K562 (cell line): ENCODE data around the gene ECI1. TPM values are rescaled to one million over a fixed set of nuclear protein-coding genes. Genes with fewer than 3 reads are reported as not detected.

Experiments
- ARNT ChIP-seq, 2 experiments: fragments of 450-650 bp; IDR thresholded peaks; 2 replicates each; pipeline ENCODE4 v1.6.1; 2016; ENCODE audit warnings: mild to moderate bottlenecking in 1 of 2
- CAMTA2 ChIP-seq: fragments of 250-450 bp; sonication (Bioruptor Pico); conservative IDR thresholded peaks from 2 replicates; pipeline ENCODE4 v1.5.1; 2022
- EHMT2 ChIP-seq: fragments of 450-650 bp; IDR thresholded peaks from 2 replicates; pipeline ENCODE4 v1.6.1; 2018; ENCODE audit warnings: antibody characterized with exemption
- ESRRA ChIP-seq: fragments of 450-650 bp; IDR thresholded peaks from 2 replicates; pipeline ENCODE4 v1.6.1; 2014; ENCODE audit warnings: low read depth, mild to moderate bottlenecking, moderate library complexity, borderline replicate concordance
- HNRNPL ChIP-seq: fragments of 200-400 bp; formaldehyde crosslinking; IDR thresholded peaks from 2 replicates; pipeline ENCODE4 v1.6.1; 2017; ENCODE audit warnings: low read depth, mild to moderate bottlenecking, low read length
- KDM4B ChIP-seq, 2 experiments: fragments of 450-650 bp in 1 of 2; sonication (generic) in 1 of 2; IDR thresholded peaks; 2 replicates each; pipeline ENCODE4 v1.6.1; 2016 to 2017; ENCODE audit warnings: borderline replicate concordance in 2 of 2, antibody characterized with exemption in 1 of 2, low read depth in 1 of 2, mild to moderate bottlenecking in 1 of 2
- MTA2 ChIP-seq: fragments of 450-650 bp; IDR thresholded peaks from 2 replicates; pipeline ENCODE4 v1.6.1; 2016; ENCODE audit warnings: low read depth
- PCBP2 ChIP-seq: fragments of 200-400 bp; formaldehyde crosslinking; IDR thresholded peaks from 2 replicates; pipeline ENCODE4 v1.6.1; 2018; ENCODE audit warnings: low read length, low read depth, mild to moderate bottlenecking, moderate library complexity; ENCODE audit not compliant: poor library complexity, severe bottlenecking
- PRMT5 ChIP-seq: sonication (generic); formaldehyde crosslinking; IDR thresholded peaks from 2 replicates; pipeline ENCODE4 v1.5.0; 2020; ENCODE audit warnings: missing genetic modification reagents
- SIRT6 ChIP-seq: IDR thresholded peaks from one replicate; pipeline ENCODE4 v1.6.1; 2012; ENCODE audit warnings: low read depth, mild to moderate bottlenecking, control low read depth, inconsistent platforms, low read length, moderate library complexity
- SUPT5H ChIP-seq: fragments of 450-650 bp; IDR thresholded peaks from 2 replicates; pipeline ENCODE4 v1.6.1; 2016
- WHSC1 ChIP-seq: IDR thresholded peaks from one replicate; pipeline ENCODE4 v1.6.1; 2012; ENCODE audit warnings: low read length, control low read depth, inconsistent platforms
- ZC3H11A ChIP-seq: IDR thresholded peaks from 2 replicates; pipeline ENCODE4 v1.6.1; 2012; ENCODE audit warnings: low read depth, low read length, improper control_type of control experiment
- ZFPM2 ChIP-seq: fragments of 250-450 bp; sonication (Bioruptor Pico); IDR thresholded peaks from 2 replicates; pipeline ENCODE4 v1.5.1; 2022; ENCODE audit warnings: mild to moderate bottlenecking
- ZNF134 ChIP-seq: fragments of 250-450 bp; sonication (Bioruptor Pico); conservative IDR thresholded peaks from 2 replicates; pipeline ENCODE4 v1.4.0; 2020
- ZNF232 ChIP-seq: sonication (generic); formaldehyde crosslinking; IDR thresholded peaks from 2 replicates; pipeline ENCODE4 v1.8.0; 2022; ENCODE audit warnings: mild to moderate bottlenecking, missing genetic modification reagents
- ZNF41 ChIP-seq: fragments of 250-450 bp; sonication (Bioruptor Pico); conservative IDR thresholded peaks from 2 replicates; pipeline ENCODE4 v1.4.0; 2020; ENCODE audit warnings: mild to moderate bottlenecking
- ZNF551 ChIP-seq: fragments of 250-450 bp; sonication (Bioruptor Pico); IDR thresholded peaks from 2 replicates; pipeline ENCODE4 v1.5.0; 2021; ENCODE audit warnings: mild to moderate bottlenecking, moderate library complexity
- ZNF561 ChIP-seq: fragments of 450-650 bp; formaldehyde crosslinking; conservative IDR thresholded peaks from 2 replicates; pipeline ENCODE4 v1.4.0; 2020; ENCODE audit warnings: mild to moderate bottlenecking, moderate library complexity
- polyA plus RNA-seq, 8 experiments: library from polyadenylated mRNA; depleted of rRNA in 4 of 8; stranded (reverse) in 5 of 8; unstranded in 3 of 8; fragments of >200 nt; fragmentation: Nextera tagmentation in 2 of 8; fragmentation: Illumina TruSeq in 1 of 8; extraction: Ambion mirVana in 2 of 8; extraction: Trizol in 1 of 8; gene quantifications; 2 replicates each; pipeline versions ENCODE4 v1.2.1 to v1.2.3, GENCODE V29; 2011 to 2014; ENCODE audit warnings: inconsistent platforms in 1 of 8, missing spikeins in 1 of 8
- total RNA-seq, 7 experiments: library from RNA; depleted of rRNA in 6 of 7; stranded (reverse); fragments of >200 nt in 6 of 7; fragmentation: Illumina TruSeq in 2 of 7; extraction: Trizol in 2 of 7; gene quantifications; 2 replicates each; pipeline versions ENCODE4 v1.2.1 to v1.2.3, GENCODE V29; 2011 to 2021; ENCODE audit warnings: low replicate concordance in 1 of 7
- TF ChIP-seq, protein P1 (sequence below): fragments of 250-450 bp; sonication (Bioruptor Pico); IDR thresholded peaks from 2 replicates; pipeline ENCODE4 v1.4.0; 2020; ENCODE audit warnings: mild to moderate bottlenecking
- TF ChIP-seq, protein P2 (sequence below), 2 experiments: fragments of 450-650 bp in 1 of 2; sonication (generic) in 1 of 2; formaldehyde crosslinking in 1 of 2; IDR thresholded peaks in 1 of 2; conservative IDR thresholded peaks in 1 of 2; 2 replicates each; pipeline versions ENCODE4 v1.6.1 to v1.8.1; 2016 to 2023; ENCODE audit warnings: mild to moderate bottlenecking in 2 of 2, moderate library complexity in 2 of 2, inconsistent platforms in 1 of 2, missing genetic modification reagents in 1 of 2
- TF ChIP-seq, protein P3 (sequence below): fragments of 250-450 bp; sonication (Bioruptor Pico); IDR thresholded peaks from 2 replicates; pipeline ENCODE4 v1.4.0; 2020; ENCODE audit warnings: borderline replicate concordance
- TF ChIP-seq, protein P4 (sequence below): fragments of 250-450 bp; sonication (Bioruptor Pico); IDR thresholded peaks from 2 replicates; pipeline ENCODE4 v1.4.0; 2020; ENCODE audit warnings: mild to moderate bottlenecking, moderate library complexity
- TF ChIP-seq, protein P5 (sequence below): fragments of 450-650 bp; conservative IDR thresholded peaks from 2 replicates; pipeline ENCODE4 v1.6.1; 2016; ENCODE audit warnings: missing genetic modification characterization, low read depth, mild to moderate bottlenecking, control low read depth, missing compliant biosample characterization

The ECI1 gene
- total and polyA plus RNA-seq, 9 of the 15 experiments (the other 6 are each of a cell fraction or from before 2014, with no cell fraction given), result 4.7 to 189 (median 54.0) TPM

DNA sequence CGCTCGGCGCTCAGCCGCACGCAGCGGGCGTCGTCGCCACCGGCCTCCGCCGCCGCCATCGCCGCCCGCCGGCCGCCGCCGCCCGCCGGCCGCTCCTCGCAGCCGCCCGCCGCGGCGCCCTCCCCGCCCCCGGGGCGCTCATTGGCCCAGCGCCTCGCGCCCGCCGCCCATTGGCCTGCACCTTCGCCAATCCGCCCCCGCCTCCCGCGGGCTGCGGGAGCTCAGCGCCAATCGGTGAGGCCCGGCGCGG lies 36.7 kb downstream of the ECI1 start, which contains the start of gene PGP (continued):
- no peak for TF ChIP-seq HNRNPL
- TF ChIP-seq, protein P1, sequence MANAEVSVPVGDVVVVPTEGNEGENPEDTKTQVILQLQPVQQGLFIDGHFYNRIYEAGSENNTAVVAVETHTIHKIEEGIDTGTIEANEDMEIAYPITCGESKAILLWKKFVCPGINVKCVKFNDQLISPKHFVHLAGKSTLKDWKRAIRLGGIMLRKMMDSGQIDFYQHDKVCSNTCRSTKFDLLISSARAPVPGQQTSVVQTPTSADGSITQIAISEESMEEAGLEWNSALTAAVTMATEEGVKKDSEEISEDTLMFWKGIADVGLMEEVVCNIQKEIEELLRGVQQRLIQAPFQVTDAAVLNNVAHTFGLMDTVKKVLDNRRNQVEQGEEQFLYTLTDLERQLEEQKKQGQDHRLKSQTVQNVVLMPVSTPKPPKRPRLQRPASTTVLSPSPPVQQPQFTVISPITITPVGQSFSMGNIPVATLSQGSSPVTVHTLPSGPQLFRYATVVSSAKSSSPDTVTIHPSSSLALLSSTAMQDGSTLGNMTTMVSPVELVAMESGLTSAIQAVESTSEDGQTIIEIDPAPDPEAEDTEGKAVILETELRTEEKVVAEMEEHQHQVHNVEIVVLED (CRISPR knock-in tag), result no peak
- TF ChIP-seq, protein P2, sequence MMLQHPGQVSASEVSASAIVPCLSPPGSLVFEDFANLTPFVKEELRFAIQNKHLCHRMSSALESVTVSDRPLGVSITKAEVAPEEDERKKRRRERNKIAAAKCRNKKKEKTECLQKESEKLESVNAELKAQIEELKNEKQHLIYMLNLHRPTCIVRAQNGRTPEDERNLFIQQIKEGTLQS (IDR thresholded peaks at IDR 0.05), result no peak
- TF ChIP-seq, protein P2 (CRISPR knock-in tag; conservative IDR thresholded peaks at IDR 0.05), result no peak
- TF ChIP-seq ZC3H11A, result no peak
- no peak for TF ChIP-seq SIRT6
- TF ChIP-seq, protein P3, sequence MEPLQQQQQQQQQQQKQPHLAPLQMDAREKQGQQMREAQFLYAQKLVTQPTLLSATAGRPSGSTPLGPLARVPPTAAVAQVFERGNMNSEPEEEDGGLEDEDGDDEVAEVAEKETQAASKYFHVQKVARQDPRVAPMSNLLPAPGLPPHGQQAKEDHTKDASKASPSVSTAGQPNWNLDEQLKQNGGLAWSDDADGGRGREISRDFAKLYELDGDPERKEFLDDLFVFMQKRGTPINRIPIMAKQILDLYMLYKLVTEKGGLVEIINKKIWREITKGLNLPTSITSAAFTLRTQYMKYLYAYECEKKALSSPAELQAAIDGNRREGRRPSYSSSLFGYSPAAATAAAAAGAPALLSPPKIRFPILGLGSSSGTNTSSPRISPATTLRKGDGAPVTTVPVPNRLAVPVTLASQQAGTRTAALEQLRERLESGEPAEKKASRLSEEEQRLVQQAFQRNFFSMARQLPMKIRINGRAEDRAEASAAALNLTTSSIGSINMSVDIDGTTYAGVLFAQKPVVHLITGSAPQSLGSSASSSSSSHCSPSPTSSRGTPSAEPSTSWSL (CRISPR knock-in tag), result no peak
- TF ChIP-seq SUPT5H, result no peak
- TF ChIP-seq ARNT (IDR thresholded peaks at IDR 0.05), result no peak
- TF ChIP-seq PCBP2, result no peak
- TF ChIP-seq, protein P4, sequence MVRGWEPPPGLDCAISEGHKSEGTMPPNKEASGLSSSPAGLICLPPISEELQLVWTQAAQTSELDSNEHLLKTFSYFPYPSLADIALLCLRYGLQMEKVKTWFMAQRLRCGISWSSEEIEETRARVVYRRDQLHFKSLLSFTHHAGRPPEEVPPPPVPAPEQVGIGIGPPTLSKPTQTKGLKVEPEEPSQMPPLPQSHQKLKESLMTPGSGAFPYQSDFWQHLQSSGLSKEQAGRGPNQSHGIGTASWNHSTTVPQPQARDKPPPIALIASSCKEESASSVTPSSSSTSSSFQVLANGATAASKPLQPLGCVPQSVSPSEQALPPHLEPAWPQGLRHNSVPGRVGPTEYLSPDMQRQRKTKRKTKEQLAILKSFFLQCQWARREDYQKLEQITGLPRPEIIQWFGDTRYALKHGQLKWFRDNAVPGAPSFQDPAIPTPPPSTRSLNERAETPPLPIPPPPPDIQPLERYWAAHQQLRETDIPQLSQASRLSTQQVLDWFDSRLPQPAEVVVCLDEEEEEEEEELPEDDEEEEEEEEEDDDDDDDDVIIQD (CRISPR knock-in tag), result no peak
- TF ChIP-seq, protein P5, sequence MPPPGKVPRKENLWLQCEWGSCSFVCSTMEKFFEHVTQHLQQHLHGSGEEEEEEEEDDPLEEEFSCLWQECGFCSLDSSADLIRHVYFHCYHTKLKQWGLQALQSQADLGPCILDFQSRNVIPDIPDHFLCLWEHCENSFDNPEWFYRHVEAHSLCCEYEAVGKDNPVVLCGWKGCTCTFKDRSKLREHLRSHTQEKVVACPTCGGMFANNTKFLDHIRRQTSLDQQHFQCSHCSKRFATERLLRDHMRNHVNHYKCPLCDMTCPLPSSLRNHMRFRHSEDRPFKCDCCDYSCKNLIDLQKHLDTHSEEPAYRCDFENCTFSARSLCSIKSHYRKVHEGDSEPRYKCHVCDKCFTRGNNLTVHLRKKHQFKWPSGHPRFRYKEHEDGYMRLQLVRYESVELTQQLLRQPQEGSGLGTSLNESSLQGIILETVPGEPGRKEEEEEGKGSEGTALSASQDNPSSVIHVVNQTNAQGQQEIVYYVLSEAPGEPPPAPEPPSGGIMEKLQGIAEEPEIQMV (tag), result peak; percentile 61; the same call in 1 of the 2 replicates
- TF ChIP-seq ZNF134 (CRISPR knock-in tag), result 0 out of 2 replicates have a peak, but pooled peaks have one; percentile 27
- TF ChIP-seq CAMTA2 (CRISPR knock-in tag), result no peak
- no peak for TF ChIP-seq WHSC1
- TF ChIP-seq PRMT5 (CRISPR knock-in tag), result no peak
- TF ChIP-seq ZNF561, result no peak
- no peak for TF ChIP-seq EHMT2
- TF ChIP-seq ZNF41, result no peak; the same call in 1 of the 2 replicates
- no peak for TF ChIP-seq ZNF232 (CRISPR knock-in tag)
- TF ChIP-seq MTA2, result no peak
- TF ChIP-seq ZFPM2 (CRISPR knock-in tag), result no peak
- TF ChIP-seq KDM4B (IDR thresholded peaks at IDR 0.05; ENCODE audit: borderline replicate concordance in 2 of 2, low read depth in 1 of 2), result no peak
- no peak for TF ChIP-seq ZNF551 (CRISPR knock-in tag)
- no peak for TF ChIP-seq ESRRA
